IMR-90 (cell line): ENCODE results near the gene PARP12. TPM values are rescaled to one million over a fixed set of nuclear protein-coding genes. Genes with fewer than 3 reads are reported as not detected.
A peak's percentile ranks its signal among the peaks of the same experiment; 100 is the strongest.

Experiments used
- ATAC-seq: fragments of 200-7000 bp; cut with Tn5 transposase; 2 replicates; pipeline ENCODE4 v1.9.1; 2020; ENCODE audit warnings: low read depth, mild to moderate bottlenecking, moderate library complexity
- BruUV-seq: library from RNA; stranded (reverse); fragments of 400-500 nt; replicated peaks from 2 replicates; lab custom pipeline; 2021; lab: Mats Ljungman, UMichigan
- CTCF ChIA-PET: fragments of 300-600 bp; formaldehyde crosslinking; extraction: SDS; loops from one replicate; lab custom pipeline; 2021; ENCODE audit warnings: antibody characterized with exemption; lab: Yijun Ruan, JAX
- POLR2A ChIA-PET: fragments of 300-600 bp; sonication (Branson Sonifier 250); formaldehyde crosslinking; loops from one replicate; lab custom pipeline; 2022; ENCODE audit warnings: antibody characterized with exemption; ENCODE audit not compliant: unreplicated experiment; lab: Charles Lee
- DNase-seq: peaks from one replicate; pipeline ENCODE4 v3.0.0; 2013
- H2AFZ ChIP-seq: replicated peaks from 2 replicates; pipeline ENCODE3; 2013; ENCODE audit warnings: low read length, mild to moderate bottlenecking; ENCODE audit not compliant: poor library complexity
- H2AK5ac ChIP-seq: 2 replicates; pipeline ENCODE4 v1.6.1; 2013; ENCODE audit warnings: low read depth, low read length, inconsistent platforms
- H2AK9ac ChIP-seq: replicated peaks from 2 replicates; pipeline ENCODE3; 2013; ENCODE audit warnings: mild to moderate bottlenecking, low read depth, low read length, moderate library complexity; ENCODE audit not compliant: poor library complexity
- H2BK120ac ChIP-seq: 2 replicates; pipeline ENCODE4 v1.6.1; 2013; ENCODE audit warnings: low read depth, low read length, inconsistent platforms
- H2BK15ac ChIP-seq: 3 replicates; pipeline ENCODE4 v1.6.1; 2013; ENCODE audit warnings: low read depth, low read length, inconsistent platforms
- H2BK20ac ChIP-seq: 2 replicates; pipeline ENCODE4 v1.6.1; 2013; ENCODE audit warnings: low read depth, mild to moderate bottlenecking, inconsistent platforms, low read length, moderate library complexity
- H2BK5ac ChIP-seq: 2 replicates; pipeline ENCODE4 v1.6.1; 2013; ENCODE audit warnings: mild to moderate bottlenecking, low read depth, low read length, inconsistent platforms; ENCODE audit not compliant: poor library complexity, severe bottlenecking
- H3K14ac ChIP-seq: replicated peaks from 2 replicates; pipeline ENCODE4 v1.6.1; 2013; ENCODE audit warnings: low read depth, low read length, inconsistent platforms
- H3K18ac ChIP-seq: 2 replicates; pipeline ENCODE4 v1.6.1; 2013; ENCODE audit warnings: low read depth, low read length, control low read depth
- H3K23ac ChIP-seq: 2 replicates; pipeline ENCODE4 v1.6.1; 2013; ENCODE audit warnings: low read depth, low read length, inconsistent platforms
- H3K27ac ChIP-seq: 2 replicates; pipeline ENCODE4 v1.5.1; 2013; ENCODE audit warnings: mild to moderate bottlenecking, control low read depth, low read length; ENCODE audit not compliant: insufficient read depth
- H3K27me3 ChIP-seq: 2 replicates; pipeline ENCODE4 v1.6.1; 2013; ENCODE audit warnings: low read length; ENCODE audit not compliant: control insufficient read depth, insufficient read depth
- H3K36me3 ChIP-seq: 2 replicates; pipeline ENCODE4 v1.6.1; 2013; ENCODE audit warnings: low read length, mixed read lengths; ENCODE audit not compliant: control insufficient read depth, insufficient read depth
- H3K4ac ChIP-seq: 2 replicates; pipeline ENCODE4 v1.6.1; 2013; ENCODE audit warnings: low read depth, low read length, inconsistent platforms
- H3K4me1 ChIP-seq: 2 replicates; pipeline ENCODE4 v1.6.1; 2013; ENCODE audit warnings: low read length, mixed read lengths; ENCODE audit not compliant: control insufficient read depth, insufficient read depth
- H3K4me2 ChIP-seq: 2 replicates; pipeline ENCODE4 v1.6.1; 2013; ENCODE audit warnings: low read depth, mild to moderate bottlenecking, control low read depth, low read length, moderate library complexity
- H3K4me3 ChIP-seq: 2 replicates; pipeline ENCODE4 v1.5.1; 2013; ENCODE audit warnings: low read depth, mild to moderate bottlenecking, control low read depth, low read length, moderate library complexity; ENCODE audit not compliant: insufficient read depth
- H3K56ac ChIP-seq: 2 replicates; pipeline ENCODE4 v1.6.1; 2013; ENCODE audit warnings: low read length, inconsistent platforms; ENCODE audit not compliant: insufficient read depth; ENCODE audit errors: extremely low read depth
- H3K79me1 ChIP-seq, 2 experiments: 2 replicates each; pipeline ENCODE4 v1.6.1; 2013; ENCODE audit warnings: low read length in 2 of 2, inconsistent platforms in 1 of 2, low read depth in 1 of 2
- H3K9ac ChIP-seq: 2 replicates; pipeline ENCODE4 v1.6.1; 2013; ENCODE audit warnings: low read depth, low read length, control low read depth
- H3K9me1 ChIP-seq: 2 replicates; pipeline ENCODE4 v1.6.1; 2013; ENCODE audit warnings: low read length, inconsistent platforms; ENCODE audit not compliant: insufficient read depth
- H3K9me3 ChIP-seq: 2 replicates; pipeline ENCODE4 v1.6.1; 2013; ENCODE audit warnings: low read length; ENCODE audit not compliant: control insufficient read depth, insufficient read depth
- H4K20me1 ChIP-seq: 2 replicates; pipeline ENCODE4 v1.6.1; 2013; ENCODE audit warnings: low read length, inconsistent platforms; ENCODE audit not compliant: insufficient read depth
- H4K5ac ChIP-seq: 2 replicates; pipeline ENCODE4 v1.6.1; 2013; ENCODE audit warnings: mild to moderate bottlenecking, low read depth, low read length, control low read depth
- H4K8ac ChIP-seq, 2 experiments: 2 replicates each; pipeline ENCODE4 v1.6.1; 2013; ENCODE audit warnings: low read depth in 2 of 2, low read length in 2 of 2, control low read depth in 1 of 2, inconsistent platforms in 1 of 2
- H4K91ac ChIP-seq: 2 replicates; pipeline ENCODE4 v1.6.1; 2013; ENCODE audit warnings: low read depth, low read length, inconsistent platforms; ENCODE audit not compliant: insufficient read depth
- BHLHE40 ChIP-seq: fragments of 150-350 bp; IDR thresholded peaks from 2 replicates; pipeline ENCODE4 v1.6.1; 2016; ENCODE audit warnings: mild to moderate bottlenecking, low read depth, low read length
- CEBPB ChIP-seq: IDR thresholded peaks from 2 replicates; pipeline ENCODE4 v1.6.1; 2012; ENCODE audit warnings: low read depth, low read length, improper control_type of control experiment
- CHD1 ChIP-seq: IDR thresholded peaks from 2 replicates; pipeline ENCODE4 v1.6.1; 2012; ENCODE audit warnings: low read depth, low read length, improper control_type of control experiment
- CTCF ChIP-seq: conservative IDR thresholded peaks from 2 replicates; pipeline ENCODE4 v1.5.1; 2012; ENCODE audit warnings: mild to moderate bottlenecking, low read depth, low read length, improper control_type of control experiment
- ELK1 ChIP-seq: fragments of 150-350 bp; IDR thresholded peaks from 2 replicates; pipeline ENCODE4 v1.6.1; 2016; ENCODE audit warnings: low read depth, mild to moderate bottlenecking, low read length, moderate library complexity, borderline replicate concordance
- MAFK ChIP-seq: IDR thresholded peaks from 2 replicates; pipeline ENCODE4 v1.6.1; 2012; ENCODE audit warnings: low read depth, low read length, improper control_type of control experiment
- MAZ ChIP-seq: IDR thresholded peaks from 2 replicates; pipeline ENCODE4 v1.6.1; 2012; ENCODE audit warnings: low read depth, mild to moderate bottlenecking, low read length, improper control_type of control experiment, moderate library complexity, borderline replicate concordance
- MXI1 ChIP-seq: IDR thresholded peaks from 2 replicates; pipeline ENCODE4 v1.6.1; 2012; ENCODE audit warnings: low read depth, mild to moderate bottlenecking, low read length, moderate library complexity, borderline replicate concordance
- NFE2L2 ChIP-seq: fragments of 150-350 bp; IDR thresholded peaks from 2 replicates; pipeline ENCODE4 v1.6.1; 2016; ENCODE audit warnings: low read depth, mild to moderate bottlenecking, low read length
- POLR2A ChIP-seq: IDR thresholded peaks from 2 replicates; pipeline ENCODE4 v1.6.1; 2012; ENCODE audit warnings: mild to moderate bottlenecking, low read depth, low read length
- RAD21 ChIP-seq: IDR thresholded peaks from 2 replicates; pipeline ENCODE4 v1.6.1; 2012; ENCODE audit warnings: low read length, improper control_type of control experiment
- RCOR1 ChIP-seq: IDR thresholded peaks from 2 replicates; pipeline ENCODE4 v1.6.1; 2012; ENCODE audit warnings: mild to moderate bottlenecking, low read length, improper control_type of control experiment; ENCODE audit not compliant: insufficient replicate concordance
- RFX5 ChIP-seq: IDR thresholded peaks from 2 replicates; pipeline ENCODE4 v1.8.0; 2012; ENCODE audit warnings: low read depth, mild to moderate bottlenecking, low read length, moderate library complexity
- SMC3 ChIP-seq: fragments of 150-350 bp; IDR thresholded peaks from 2 replicates; pipeline ENCODE4 v1.6.1; 2016; ENCODE audit warnings: low read depth, mild to moderate bottlenecking, antibody characterized with exemption, low read length, moderate library complexity
- USF2 ChIP-seq: fragments of 150-350 bp; IDR thresholded peaks from 2 replicates; pipeline ENCODE4 v1.6.1; 2017; ENCODE audit warnings: mild to moderate bottlenecking, antibody characterized with exemption, low read length, low read depth
- WGBS, 2 experiments: methylation state at CpG; one replicate each; pipeline versions ENCODE4 v1.1.5 to v1.1.7; 2013; ENCODE audit warnings: missing lambda C conversion rate in 2 of 2; ENCODE audit not compliant: insufficient read length in 1 of 2; ENCODE audit errors: extremely low coverage in 2 of 2; 5-methylcytosine and 5-hydroxymethylcytosine counted together
- dilution Hi-C: fragments of 300-500 bp; cut with HindIII; formaldehyde crosslinking; loops from one replicate; pipeline ENCODE4 v1.14.3; 2018; ENCODE audit warnings: low sequenced_read_pairs; ENCODE audit not compliant: unreplicated experiment
- in situ Hi-C: fragments of 300-500 bp; cut with MboI; formaldehyde crosslinking; loops from 3 replicates; pipeline ENCODE4 v1.14.3; 2019; ENCODE audit warnings: low sequenced_read_pairs, inconsistent platforms, mixed read lengths
- intact Hi-C: fragments of 100-400 bp; cut with micrococcal nuclease; formaldehyde crosslinking; loops from 2 replicates; pipeline ENCODE4 v1.10.0; 2022
- polyA plus RNA-seq, 3 experiments: library from polyadenylated mRNA; depleted of rRNA; stranded (reverse); fragments of >200 nt; gene quantifications; 2 replicates each; pipeline ENCODE4 v1.2.3, GENCODE V29; 2012; ENCODE audit warnings: low replicate concordance in 1 of 3
- total RNA-seq: library from RNA; depleted of rRNA; stranded (reverse); fragments of >200 nt; gene quantifications from 2 replicates; pipeline ENCODE4 v1.2.3, GENCODE V29; 2012

The PARP12 gene
- total and polyA plus RNA-seq, 2 of the 4 experiments (the other 2 are of a cell fraction): 7.2 to 11.3 TPM

DNA sequence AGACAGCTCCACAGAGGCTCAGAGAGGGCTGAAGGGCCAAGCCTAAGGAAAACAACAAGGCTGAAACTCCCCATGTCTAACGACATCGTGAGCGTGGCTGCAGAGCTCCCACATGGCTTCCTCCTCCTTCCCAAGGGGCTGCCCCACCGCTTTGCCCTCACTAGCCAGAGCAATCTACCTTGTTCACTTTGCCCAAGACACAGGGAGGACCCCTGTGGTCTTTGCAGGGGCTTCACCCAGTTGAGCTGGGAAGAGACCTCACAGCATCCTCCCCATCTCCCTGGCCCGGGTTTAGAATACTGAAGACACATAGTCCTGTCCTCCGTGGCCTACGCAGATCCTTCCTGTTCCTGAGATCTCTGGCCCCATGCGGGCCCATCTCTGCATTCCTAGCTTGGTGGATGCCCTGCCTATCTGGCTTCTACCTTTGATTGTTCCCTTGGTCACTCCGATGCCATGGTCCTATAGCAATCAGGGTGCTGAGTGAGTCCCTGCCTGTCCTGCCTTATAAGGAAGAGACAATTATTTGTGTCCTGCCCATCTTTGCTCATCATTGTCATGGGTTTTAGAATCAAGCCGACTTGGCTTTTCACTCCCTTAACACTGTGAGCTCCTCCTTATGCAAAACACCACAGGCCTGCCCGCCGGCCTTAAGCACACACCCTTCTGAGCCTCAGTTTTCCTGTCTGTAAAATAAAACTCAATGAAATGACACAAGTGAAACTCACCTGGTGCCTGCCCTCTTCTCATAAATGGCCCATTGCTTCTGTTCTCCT is 73.2 kb downstream of the PARP12 start:
- Histone ChIP-seq H4K20me1 (no peaks in the 10 kb centered on the region), H3K56ac (no peak overlapping the region), H3K23ac (no peak overlapping the region), H3K36me3 (no peaks in the 10 kb centered on the region), H3K9ac (no peak overlapping the region), H4K8ac (no peak overlapping the region), H2BK20ac (no peak overlapping the region), H3K9me1 (peaks cover 16% of the 10 kb centered on the region; the same call in 1 of the 2 replicates), H2AFZ (peak overlapping the region; percentile 11), H2BK15ac (no peak overlapping the region; the same call in 2 of the 3 replicates), H3K4ac (no peak overlapping the region; the same call in 1 of the 2 replicates), H3K4me1 (peaks cover 6% of the 10 kb centered on the region), H3K9me3 (no peaks in the 10 kb centered on the region), H3K4me2 (no peak overlapping the region), H3K27ac (no peak overlapping the region), H2AK9ac (no peak overlapping the region), H3K4me3 (no peak overlapping the region), H4K91ac (no peak overlapping the region), H2AK5ac (peak overlapping the region; percentile 76; the same call in 1 of the 2 replicates), H4K5ac (no peak overlapping the region), H3K27me3 (no peaks in the 10 kb centered on the region; the same call in 1 of the 2 replicates), H3K18ac (no peak overlapping the region), H3K14ac (no peak overlapping the region), H3K79me1 (no peaks in the 10 kb centered on the region), H2BK5ac (no peak overlapping the region), H2BK120ac (no peak overlapping the region; the same call in 1 of the 2 replicates)
- 96% methylated on average over 9 of the region's 12 CpGs; no CpG with 5 or more reads in 1 of the 2 experiments for WGBS, 2 experiments
- DNase-seq (no peak), ATAC-seq (no peak)
- intact Hi-C loops: no loop called here
- no TSS peak for BruUV-seq
- dilution Hi-C loops: no loop called here
- ChIA-PET POLR2A (interaction anchor here (0.5 kb wide), 1 partner anchor 359 kb away, joined by 3 read pairs; no protein-coding TSS in a partner anchor), CTCF (no interaction called here)
- in situ Hi-C loops: no loop called here
- TF ChIP-seq BHLHE40: no peak
- TF ChIP-seq CEBPB: no peak
- no peak for TF ChIP-seq POLR2A
- TF ChIP-seq USF2: no peak
- TF ChIP-seq RCOR1: no peak
- TF ChIP-seq CTCF: no peak
- no peak for TF ChIP-seq RFX5
- TF ChIP-seq SMC3: no peak
- no peak for TF ChIP-seq CHD1
- TF ChIP-seq ELK1: no peak
- TF ChIP-seq MAZ: no peak
- TF ChIP-seq RAD21: no peak
- no peak for TF ChIP-seq MAFK
- TF ChIP-seq NFE2L2: no peak
- TF ChIP-seq MXI1: no peak
